Measurements from ENCODE around the gene TMEM219. TPM values are rescaled to one million over a fixed set of nuclear protein-coding genes. Genes with fewer than 3 reads are reported as not detected.

Gene TMEM219
- total and polyA plus RNA-seq, 4 donors = 25.5 to 75.9 (median 46.9) TPM

- TF ChIP-seq RXRA (IDR thresholded peaks at IDR 0.05) = no peak
- TF ChIP-seq EGR1 (IDR thresholded peaks at IDR 0.05; ENCODE audit: low read depth in 2 of 2) = no peak
- H3K9me3 ChIP-seq (ENCODE audit: control insufficient read depth in 4 of 4, low read length in 3 of 4) = no peaks in the 10 kb centered on the region
- no peaks in the 10 kb centered on the region for H3K4me1 ChIP-seq (ENCODE audit: control insufficient read depth in 4 of 4, insufficient read depth in 4 of 4, low read length in 3 of 4)
- H3K4me3 ChIP-seq (ENCODE audit: low read depth in 1 of 3, low read length in 3 of 3) = no peak overlapping the region
- no peak overlapping the region for H3K27ac ChIP-seq (ENCODE audit: low read depth in 1 of 2, low read length in 2 of 2)
- no peaks in the 10 kb centered on the region for H3K27me3 ChIP-seq (ENCODE audit: control insufficient read depth in 4 of 4, insufficient read depth in 4 of 4, low read length in 3 of 4)
- no peak overlapping the region for H3K9ac ChIP-seq (ENCODE audit: low read depth in 1 of 2, low read length in 2 of 2)
- no peak for DNase-seq (ENCODE audit: low spot score)
- peaks cover 38 to 94% (median 71%) of the 10 kb centered on the region in 4 donors for H3K36me3 ChIP-seq (ENCODE audit: control insufficient read depth in 4 of 4, insufficient read depth in 3 of 4, low read depth in 1 of 4, low read length in 3 of 4)
- WGBS = 96% methylated on average over 6 of the region's 6 CpGs
Measured at GRCh38 chr16:29984137-29984763, 22.4 kb downstream of the TMEM219 start.

DNA sequence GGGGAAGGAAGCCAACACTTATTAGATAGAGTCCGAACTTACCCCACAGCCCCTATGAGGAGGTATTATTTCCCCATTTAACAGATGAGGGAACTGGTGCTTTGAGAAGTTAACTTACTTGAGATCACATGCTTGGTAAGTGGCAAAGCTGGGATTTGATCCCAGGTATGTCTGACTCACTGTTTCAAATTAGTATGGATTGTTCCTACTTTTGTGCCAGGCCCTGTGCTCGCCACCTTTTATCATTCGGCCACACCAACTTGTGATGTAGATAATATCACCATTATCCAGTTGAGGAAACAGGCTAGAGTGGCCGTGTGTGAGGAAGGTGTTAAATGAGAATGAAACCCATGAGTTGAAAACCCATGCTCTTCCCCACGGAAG is 22.9 kb downstream of the TMEM219 start:
- H3K36me3 ChIP-seq (ENCODE audit: control insufficient read depth in 4 of 4, insufficient read depth in 3 of 4, low read depth in 1 of 4, low read length in 3 of 4) = peaks cover 38 to 94% (median 68%) of the 10 kb centered on the region in 4 donors
- no peak overlapping the region for H3K27ac ChIP-seq (ENCODE audit: low read depth in 1 of 2, low read length in 2 of 2)
- WGBS = 93% methylated on average over 5 of the region's 5 CpGs
- no peak overlapping the region for H3K9ac ChIP-seq (ENCODE audit: low read depth in 1 of 2, low read length in 2 of 2)
- H3K4me3 ChIP-seq (ENCODE audit: low read depth in 1 of 3, low read length in 3 of 3) = no peak overlapping the region
- no peaks in the 10 kb centered on the region for H3K4me1 ChIP-seq (ENCODE audit: control insufficient read depth in 4 of 4, insufficient read depth in 4 of 4, low read length in 3 of 4)
- H3K27me3 ChIP-seq (ENCODE audit: control insufficient read depth in 4 of 4, insufficient read depth in 4 of 4, low read length in 3 of 4) = no peaks in the 10 kb centered on the region
- TF ChIP-seq NR2F2 (IDR thresholded peaks at IDR 0.05) (no peak), ZBTB33 (IDR thresholded peaks at IDR 0.05) (no peak), FOXA2 (IDR thresholded peaks at IDR 0.05) (no peak), FOXA1 (IDR thresholded peaks at IDR 0.05) (no peak), SP1 (IDR thresholded peaks at IDR 0.05) (no peak), RXRA (IDR thresholded peaks at IDR 0.05) (no peak), JUND (IDR thresholded peaks at IDR 0.05) (no peak), REST (IDR thresholded peaks at IDR 0.05) (no peak), HNF4G (IDR thresholded peaks at IDR 0.05) (no peak)
- no peaks in the 10 kb centered on the region for H3K9me3 ChIP-seq (ENCODE audit: control insufficient read depth in 4 of 4, low read length in 3 of 4)
- no peak for DNase-seq (ENCODE audit: low spot score)

GRCh38 chr16:29985271-29985811 is 23.5 kb downstream of the TMEM219 start:
- no peak overlapping the region for H3K4me3 ChIP-seq (ENCODE audit: low read depth in 1 of 3, low read length in 3 of 3)
- no peak overlapping the region for H3K9ac ChIP-seq (ENCODE audit: low read depth in 1 of 2, low read length in 2 of 2)
- no peaks in the 10 kb centered on the region for H3K27me3 ChIP-seq (ENCODE audit: control insufficient read depth in 4 of 4, insufficient read depth in 4 of 4, low read length in 3 of 4)
- WGBS = 96% methylated on average over 28 of the region's 28 CpGs
- no peaks in the 10 kb centered on the region for H3K9me3 ChIP-seq (ENCODE audit: control insufficient read depth in 4 of 4, low read length in 3 of 4)
- no peaks in the 10 kb centered on the region for H3K4me1 ChIP-seq (ENCODE audit: control insufficient read depth in 4 of 4, insufficient read depth in 4 of 4, low read length in 3 of 4)
- DNase-seq (ENCODE audit: low spot score) = no peak
- H3K36me3 ChIP-seq (ENCODE audit: control insufficient read depth in 4 of 4, insufficient read depth in 3 of 4, low read depth in 1 of 4, low read length in 3 of 4) = peaks cover 37 to 93% (median 63%) of the 10 kb centered on the region in 4 donors
- H3K27ac ChIP-seq (ENCODE audit: low read depth in 1 of 2, low read length in 2 of 2) = no peak overlapping the region
- TF ChIP-seq ATF3 (IDR thresholded peaks at IDR 0.05) (no peak), FOXA1 (IDR thresholded peaks at IDR 0.05) (no peak), RXRA (IDR thresholded peaks at IDR 0.05) (no peak), RAD21 (IDR thresholded peaks at IDR 0.05) (no peak), EGR1 (IDR thresholded peaks at IDR 0.05; ENCODE audit: low read depth in 2 of 2) (no peak), SP1 (IDR thresholded peaks at IDR 0.05) (no peak), HNF4A (conservative IDR thresholded peaks at IDR 0.05) (no peak), FOXA2 (IDR thresholded peaks at IDR 0.05) (no peak), HNF4G (IDR thresholded peaks at IDR 0.05) (no peak), NR2F2 (IDR thresholded peaks at IDR 0.05) (no peak), GABPA (IDR thresholded peaks at IDR 0.05 in 1 of 2, conservative IDR thresholded peaks at IDR 0.05 in 1 of 2) (no peak), ZBTB33 (IDR thresholded peaks at IDR 0.05) (no peak), TAF1 (conservative IDR thresholded peaks at IDR 0.05) (no peak)
- TF ChIP-seq, protein P1, sequence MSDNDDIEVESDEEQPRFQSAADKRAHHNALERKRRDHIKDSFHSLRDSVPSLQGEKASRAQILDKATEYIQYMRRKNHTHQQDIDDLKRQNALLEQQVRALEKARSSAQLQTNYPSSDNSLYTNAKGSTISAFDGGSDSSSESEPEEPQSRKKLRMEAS (IDR thresholded peaks at IDR 0.05) = no peak
- TF ChIP-seq, protein P2, sequence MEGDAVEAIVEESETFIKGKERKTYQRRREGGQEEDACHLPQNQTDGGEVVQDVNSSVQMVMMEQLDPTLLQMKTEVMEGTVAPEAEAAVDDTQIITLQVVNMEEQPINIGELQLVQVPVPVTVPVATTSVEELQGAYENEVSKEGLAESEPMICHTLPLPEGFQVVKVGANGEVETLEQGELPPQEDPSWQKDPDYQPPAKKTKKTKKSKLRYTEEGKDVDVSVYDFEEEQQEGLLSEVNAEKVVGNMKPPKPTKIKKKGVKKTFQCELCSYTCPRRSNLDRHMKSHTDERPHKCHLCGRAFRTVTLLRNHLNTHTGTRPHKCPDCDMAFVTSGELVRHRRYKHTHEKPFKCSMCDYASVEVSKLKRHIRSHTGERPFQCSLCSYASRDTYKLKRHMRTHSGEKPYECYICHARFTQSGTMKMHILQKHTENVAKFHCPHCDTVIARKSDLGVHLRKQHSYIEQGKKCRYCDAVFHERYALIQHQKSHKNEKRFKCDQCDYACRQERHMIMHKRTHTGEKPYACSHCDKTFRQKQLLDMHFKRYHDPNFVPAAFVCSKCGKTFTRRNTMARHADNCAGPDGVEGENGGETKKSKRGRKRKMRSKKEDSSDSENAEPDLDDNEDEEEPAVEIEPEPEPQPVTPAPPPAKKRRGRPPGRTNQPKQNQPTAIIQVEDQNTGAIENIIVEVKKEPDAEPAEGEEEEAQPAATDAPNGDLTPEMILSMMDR (IDR thresholded peaks at IDR 0.05; ENCODE audit: low read depth, low read length, missing input control) = no peak
